ENCODE measurements around the gene DDX60.

The DDX60 gene

GRCh38 chr4:168203233-168203911, 115.2 kb downstream of the DDX60 start:
- no peak for DNase-seq (ENCODE audit: low read depth in 2 of 2)

GRCh38 chr4:168200685-168201084, 117.9 kb downstream of the DDX60 start:
- no peak for DNase-seq (ENCODE audit: low read depth in 2 of 2)

- no peak for DNase-seq (ENCODE audit: low read depth in 2 of 2)
Measured at GRCh38 chr4:168199260-168199957, 119.1 kb downstream of the DDX60 start.

- no peak for DNase-seq (ENCODE audit: low read depth in 2 of 2)
Measured at GRCh38 chr4:168197926-168198325, 120.6 kb downstream of the DDX60 start.

GRCh38 chr4:168188754-168189153, 129.8 kb downstream of the DDX60 start:
- DNase-seq (ENCODE audit: low read depth in 2 of 2), result no peak

- DNase-seq (ENCODE audit: low read depth in 2 of 2), result no peak
Measured at GRCh38 chr4:168183717-168184571, 134.6 kb downstream of the DDX60 start.

- DNase-seq (ENCODE audit: low read depth in 2 of 2), result no peak
Measured at GRCh38 chr4:168177546-168178149, 140.9 kb downstream of the DDX60 start.

GRCh38 chr4:168174308-168174707, 144.2 kb downstream of the DDX60 start:
- no peak for DNase-seq (ENCODE audit: low read depth in 2 of 2)

- DNase-seq (ENCODE audit: low read depth in 2 of 2), result no peak
Measured at GRCh38 chr4:168167714-168168284, 150.8 kb downstream of the DDX60 start.
